HCT116 (cell line): ENCODE data around the gene INMT. TPM values are rescaled to one million over a fixed set of nuclear protein-coding genes. Genes with fewer than 3 reads are reported as not detected.

ENCODE experiments used
- ATAC-seq: fragments of 200-7000 bp; cut with Tn5 transposase; 2 replicates; pipeline ENCODE4 v1.9.1; 2020; ENCODE audit warnings: mild to moderate bottlenecking, moderate library complexity
- BruUV-seq: library from RNA; stranded (reverse); fragments of 400-500 nt; replicated peaks from 2 replicates; lab custom pipeline; 2021; lab: Mats Ljungman, UMichigan
- CTCF ChIA-PET: fragments of 300-600 bp; sonication (Branson Sonifier 250); formaldehyde crosslinking; loops from one replicate; lab custom pipeline; 2021; ENCODE audit warnings: antibody characterized with exemption; lab: Charles Lee
- POLR2A ChIA-PET: fragments of 300-600, 350-600 bp; sonication (Branson Sonifier 250); formaldehyde crosslinking; loops from one replicate; lab custom pipeline; 2021; ENCODE audit warnings: antibody characterized with exemption; lab: Charles Lee
- RAD21 ChIA-PET, 2 experiments: fragments of 300-600 bp; sonication (Branson Sonifier 250); formaldehyde crosslinking; loops; one replicate each; lab custom pipeline; 2023; ENCODE audit warnings: low total read pairs in 2 of 2; ENCODE audit not compliant: uncharacterized antibody in 2 of 2, unreplicated experiment in 2 of 2, low non-redundant PET in 1 of 2; lab: Charles Lee
- DNase-seq: peaks from one replicate; pipeline ENCODE4 v3.0.0-alpha.2; 2010; ENCODE audit warnings: low read depth, low spot score
- H2AFZ ChIP-seq: fragments of 200-600 bp; shearing (Covaris generic), sonication (generic); 2 replicates; pipeline ENCODE4 v1.6.1; 2017; ENCODE audit warnings: low read depth, mixed run types, mixed read lengths, antibody characterized with exemption, low read length; ENCODE audit not compliant: poor library complexity, severe bottlenecking
- H3K27ac ChIP-seq: 2 replicates; pipeline ENCODE4 v1.5.1; 2012; ENCODE audit warnings: low read depth, low read length
- H3K27me3 ChIP-seq: fragments of 200-600 bp; sonication (generic); 2 replicates; pipeline ENCODE4 v1.6.1; 2016; ENCODE audit warnings: mixed run types, low read length, mixed read lengths; ENCODE audit not compliant: insufficient read depth
- H3K36me3 ChIP-seq, 2 experiments: fragments of 200-500 bp in 1 of 2; fragments of 200-600 bp in 1 of 2; sonication (Bioruptor generic) in 1 of 2; sonication (generic) in 1 of 2; 2 replicates each; pipeline versions ENCODE4 v1.5.1 to v1.6.1; 2014 to 2016; ENCODE audit warnings: low read length in 2 of 2, inconsistent platforms in 1 of 2, mixed read lengths in 1 of 2, mixed run types in 1 of 2; ENCODE audit not compliant: insufficient read depth in 2 of 2, control insufficient read depth in 1 of 2
- H3K4me1 ChIP-seq, 2 experiments: fragments of 200-600 bp in 1 of 2; sonication (generic) in 1 of 2; 2 replicates each; pipeline versions ENCODE4 v1.5.1 to v1.6.1; 2012 to 2017; ENCODE audit warnings: low read length in 2 of 2, inconsistent platforms in 1 of 2, mild to moderate bottlenecking in 1 of 2, mixed read lengths in 1 of 2, mixed run types in 1 of 2, moderate library complexity in 1 of 2; ENCODE audit not compliant: insufficient read depth in 2 of 2, control insufficient read depth in 1 of 2
- H3K4me2 ChIP-seq: fragments of 200-600 bp; sonication (generic); 2 replicates; pipeline ENCODE4 v1.6.1; 2017; ENCODE audit warnings: mixed run types, low read length, mixed read lengths
- H3K4me3 ChIP-seq, 2 experiments: fragments of 200-600 bp in 1 of 2; sonication (generic) in 1 of 2; replicated peaks in 1 of 2; 2 replicates each; pipeline ENCODE4 v1.5.1; 2011 to 2016; ENCODE audit warnings: low read length in 2 of 2, control low read depth in 1 of 2, low read depth in 1 of 2, mild to moderate bottlenecking in 1 of 2, mixed read lengths in 1 of 2, mixed run types in 1 of 2
- H3K79me2 ChIP-seq: fragments of 200-600 bp; sonication (generic); 2 replicates; pipeline ENCODE4 v1.6.1; 2017; ENCODE audit warnings: mild to moderate bottlenecking, mixed run types, low read length, moderate library complexity, mixed read lengths; ENCODE audit not compliant: insufficient read depth
- H3K9ac ChIP-seq: fragments of 200-600 bp; sonication (generic); 2 replicates; pipeline ENCODE4 v1.6.1; 2016; ENCODE audit warnings: low read length, mixed read lengths
- H3K9me2 ChIP-seq: fragments of 200-600 bp; sonication (generic), shearing (Covaris generic); 2 replicates; pipeline ENCODE4 v1.6.1; 2017; ENCODE audit warnings: mixed run types, mild to moderate bottlenecking, moderate library complexity; ENCODE audit not compliant: insufficient read depth
- H3K9me3 ChIP-seq, 2 experiments: fragments of 200-500 bp in 1 of 2; fragments of 200-600 bp in 1 of 2; sonication (Bioruptor generic) in 1 of 2; sonication (generic) in 1 of 2; 2 replicates each; pipeline ENCODE4 v1.6.1; 2014 to 2017; ENCODE audit warnings: low read length in 2 of 2, mixed read lengths in 2 of 2, inconsistent platforms in 1 of 2, low read depth in 1 of 2, mild to moderate bottlenecking in 1 of 2, mixed run types in 1 of 2, moderate library complexity in 1 of 2; ENCODE audit not compliant: control insufficient read depth in 1 of 2, insufficient read depth in 1 of 2
- H4K20me1 ChIP-seq: fragments of 200-600 bp; sonication (generic), shearing (Covaris generic); 2 replicates; pipeline ENCODE4 v1.6.1; 2017; ENCODE audit warnings: mixed run types, mild to moderate bottlenecking, moderate library complexity; ENCODE audit not compliant: insufficient read depth
- EGR1 ChIP-seq: IDR thresholded peaks from 2 replicates; pipeline ENCODE4 v1.6.1; 2012; ENCODE audit warnings: low read depth
- EZH2 ChIP-seq: fragments of 200-600 bp; sonication (generic); IDR thresholded peaks from 2 replicates; pipeline ENCODE4 v1.6.1; 2017; ENCODE audit warnings: antibody characterized with exemption, mixed run types
- JUND ChIP-seq: IDR thresholded peaks from 2 replicates; pipeline ENCODE4 v1.6.1; 2012
- RAD21 ChIP-seq: IDR thresholded peaks from 2 replicates; pipeline ENCODE4 v1.6.1; 2012; ENCODE audit warnings: low read depth, mild to moderate bottlenecking
- REST ChIP-seq: IDR thresholded peaks from 2 replicates; pipeline ENCODE4 v1.6.1; 2012; ENCODE audit warnings: low read depth
- SIN3A ChIP-seq: IDR thresholded peaks from 2 replicates; pipeline ENCODE4 v1.6.1; 2012; ENCODE audit warnings: low read depth
- SP1 ChIP-seq: IDR thresholded peaks from 2 replicates; pipeline ENCODE4 v1.6.1; 2012; ENCODE audit warnings: low read depth
- SRF ChIP-seq: IDR thresholded peaks from 2 replicates; pipeline ENCODE4 v1.6.1; 2012; ENCODE audit warnings: low read depth
- TCF7L2 ChIP-seq: IDR thresholded peaks from 2 replicates; pipeline ENCODE4 v1.7.0; 2011; ENCODE audit warnings: borderline replicate concordance, inconsistent platforms; ENCODE audit not compliant: insufficient read depth, insufficient read length; ENCODE audit errors: extremely low read depth
- YY1 ChIP-seq: IDR thresholded peaks from 2 replicates; pipeline ENCODE4 v1.6.1; 2011; ENCODE audit warnings: low read length, low read depth, moderate library complexity, mild to moderate bottlenecking; ENCODE audit not compliant: insufficient replicate concordance; ENCODE audit errors: extremely low read depth
- ZBTB33 ChIP-seq: IDR thresholded peaks from 2 replicates; pipeline ENCODE4 v1.6.1; 2011; ENCODE audit warnings: mild to moderate bottlenecking, low read length, moderate library complexity; ENCODE audit not compliant: insufficient replicate concordance; ENCODE audit errors: extremely low read depth
- ZFX ChIP-seq: fragments of 450-650 bp; IDR thresholded peaks from 2 replicates; pipeline ENCODE4 v1.6.1; 2017
- intact Hi-C: fragments of 100-400 bp; cut with micrococcal nuclease; formaldehyde crosslinking; loops from 2 replicates; pipeline ENCODE4 v1.10.0; 2022
- total RNA-seq: library from RNA; stranded (reverse); gene quantifications from one replicate; pipeline ENCODE4 v1.2.1, GENCODE V29; 2021; ENCODE audit not compliant: unreplicated experiment

INMT gene
- total RNA-seq, 1 experiment from 2014 or later = 0.32 TPM

- ATAC-seq = no peak
- no peak for DNase-seq
- ChIA-PET RAD21 (no interaction called here), CTCF (no interaction called here), POLR2A (no interaction called here)
- intact Hi-C loops = no loop called here
- Histone ChIP-seq H3K9ac (no peak overlapping the region), H2AFZ (no peak overlapping the region), H3K4me2 (no peak overlapping the region), H3K4me3 (no peak overlapping the region), H3K36me3 (no peaks in the 10 kb centered on the region), H3K27me3 (peaks cover 2% of the 10 kb centered on the region; the same call in 1 of the 2 replicates), H3K79me2 (no peaks in the 10 kb centered on the region), H3K9me3 (no peaks in the 10 kb centered on the region), H3K4me1 (no peaks in the 10 kb centered on the region), H3K27ac (no peak overlapping the region), H3K9me2 (no peaks in the 10 kb centered on the region), H4K20me1 (no peaks in the 10 kb centered on the region)
- BruUV-seq = no TSS peak
- no peak for TF ChIP-seq YY1
- no peak for TF ChIP-seq REST
- no peak for TF ChIP-seq EGR1
- TF ChIP-seq TCF7L2 = no peak
- TF ChIP-seq ZFX = no peak
- TF ChIP-seq JUND = no peak
- TF ChIP-seq SRF = no peak
- no peak for TF ChIP-seq RAD21
- TF ChIP-seq SIN3A = no peak
- no peak for TF ChIP-seq SP1
- TF ChIP-seq EZH2 = no peak
- no peak for TF ChIP-seq ZBTB33
These were observed 20.9 kb upstream of the INMT start for GRCh38 chr7:30730996-30731395.
